ENCODE results near the gene STPG2. TPM values are rescaled to one million over a fixed set of nuclear protein-coding genes. Genes with fewer than 3 reads are reported as not detected.

Gene STPG2
- total and polyA plus RNA-seq, 2 of the 4 experiments (the other 2 are of a cell fraction): not detected

DNA sequence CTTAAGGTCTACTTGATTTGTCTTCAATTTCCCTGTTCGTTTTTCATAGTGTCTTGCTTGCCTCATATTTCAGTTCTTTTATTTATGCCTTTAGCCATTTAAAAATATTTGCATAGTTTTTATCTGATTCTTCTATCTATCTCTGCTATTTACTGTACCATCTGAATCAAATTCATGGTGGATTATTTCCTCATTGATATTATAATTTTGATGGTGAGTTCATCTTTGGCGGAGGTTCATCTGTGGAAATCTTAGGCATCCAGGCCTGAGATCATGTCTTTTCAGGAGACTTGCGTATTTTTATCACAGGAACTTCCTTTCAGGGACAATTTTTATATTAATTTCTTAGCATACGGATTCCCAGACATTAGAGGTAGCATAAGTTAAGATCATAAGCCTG, 275.2 kb downstream of the STPG2 start:
- CTCF ChIA-PET: no interaction called here
- H2BK20ac ChIP-seq (ENCODE audit: low read depth, low read length): no peak overlapping the region
- no TSS peak for BruUV-seq (replicated peaks)

More for the DNA sequence above, 275.2 kb downstream of the STPG2 start:
- H3K4me2 ChIP-seq (ENCODE audit: low read depth, low read length): no peak overlapping the region
- no peak overlapping the region for H3K27ac ChIP-seq (ENCODE audit: insufficient read depth, low read length)
- H3K18ac ChIP-seq (ENCODE audit: low read depth, low read length): no peak overlapping the region
- H2AFZ ChIP-seq (replicated peaks; ENCODE audit: low read length, poor library complexity): no peak overlapping the region
- H2AK5ac ChIP-seq (ENCODE audit: low read depth, low read length): no peak overlapping the region
- no peaks in the 10 kb centered on the region for H3K36me3 ChIP-seq (ENCODE audit: control insufficient read depth, insufficient read depth, low read length)
- POLR2A ChIA-PET (ENCODE audit: unreplicated experiment): no interaction called here
- H4K5ac ChIP-seq (ENCODE audit: low read depth, low read length): no peak overlapping the region
- no peak overlapping the region for H2BK5ac ChIP-seq (ENCODE audit: low read depth, low read length, poor library complexity, severe bottlenecking)
- no peak overlapping the region for H3K14ac ChIP-seq (replicated peaks; ENCODE audit: low read depth, low read length)
- dilution Hi-C loops (cut with HindIII; ENCODE audit: low sequenced_read_pairs, unreplicated experiment) (no loop called here), in situ Hi-C loops (cut with MboI; ENCODE audit: low sequenced_read_pairs) (no loop called here), intact Hi-C loops (cut with micrococcal nuclease) (no loop called here)
- WGBS, 2 experiments (ENCODE audit: extremely low coverage in 2 of 2, insufficient read length in 1 of 2): no CpG with 5 or more reads among the region's 4 CpGs
- no peaks in the 10 kb centered on the region for H3K79me1 ChIP-seq (ENCODE audit: low read depth in 1 of 2, low read length in 2 of 2)
- H3K9me3 ChIP-seq (ENCODE audit: control insufficient read depth, insufficient read depth, low read length): 0 out of 2 replicates have a peak, but pooled peaks cover 2% of the 10 kb centered on the region
- no peak overlapping the region for H2AK9ac ChIP-seq (replicated peaks; ENCODE audit: low read depth, low read length, poor library complexity)
- no peaks in the 10 kb centered on the region for H3K9me1 ChIP-seq (ENCODE audit: insufficient read depth, low read length)
- no peaks in the 10 kb centered on the region for H3K27me3 ChIP-seq (ENCODE audit: control insufficient read depth, insufficient read depth, low read length)
- ATAC-seq (ENCODE audit: low read depth) (no peak), DNase-seq (no peak)
- H4K91ac ChIP-seq (ENCODE audit: insufficient read depth, low read depth, low read length): no peak overlapping the region
- no peak overlapping the region for H3K4me3 ChIP-seq (ENCODE audit: insufficient read depth, low read depth, low read length)
- no peak overlapping the region for H4K8ac ChIP-seq (ENCODE audit: low read depth in 2 of 2, low read length in 2 of 2)
- H3K4me1 ChIP-seq (ENCODE audit: control insufficient read depth, insufficient read depth, low read length): no peaks in the 10 kb centered on the region
- no peak overlapping the region for H3K56ac ChIP-seq (ENCODE audit: extremely low read depth, insufficient read depth, low read length)
- no peak overlapping the region for H3K9ac ChIP-seq (ENCODE audit: low read depth, low read length)
- no peak overlapping the region for H2BK120ac ChIP-seq (ENCODE audit: low read depth, low read length)
- no peak overlapping the region for H3K23ac ChIP-seq (ENCODE audit: low read depth, low read length)
- TF ChIP-seq CTCF (conservative IDR thresholded peaks at IDR 0.05; ENCODE audit: low read depth, low read length) (no peak), RAD21 (IDR thresholded peaks at IDR 0.05; ENCODE audit: low read length) (no peak), MAFK (IDR thresholded peaks at IDR 0.05; ENCODE audit: low read depth, low read length) (no peak), POLR2A (IDR thresholded peaks at IDR 0.05; ENCODE audit: low read depth, low read length) (no peak), CHD1 (IDR thresholded peaks at IDR 0.05; ENCODE audit: low read depth, low read length) (no peak), NFE2L2 (IDR thresholded peaks at IDR 0.05; ENCODE audit: low read depth, low read length) (no peak), BHLHE40 (IDR thresholded peaks at IDR 0.05; ENCODE audit: low read depth, low read length) (no peak), MAZ (IDR thresholded peaks at IDR 0.05; ENCODE audit: borderline replicate concordance, low read depth, low read length) (no peak)
- TF ChIP-seq, protein P1, sequence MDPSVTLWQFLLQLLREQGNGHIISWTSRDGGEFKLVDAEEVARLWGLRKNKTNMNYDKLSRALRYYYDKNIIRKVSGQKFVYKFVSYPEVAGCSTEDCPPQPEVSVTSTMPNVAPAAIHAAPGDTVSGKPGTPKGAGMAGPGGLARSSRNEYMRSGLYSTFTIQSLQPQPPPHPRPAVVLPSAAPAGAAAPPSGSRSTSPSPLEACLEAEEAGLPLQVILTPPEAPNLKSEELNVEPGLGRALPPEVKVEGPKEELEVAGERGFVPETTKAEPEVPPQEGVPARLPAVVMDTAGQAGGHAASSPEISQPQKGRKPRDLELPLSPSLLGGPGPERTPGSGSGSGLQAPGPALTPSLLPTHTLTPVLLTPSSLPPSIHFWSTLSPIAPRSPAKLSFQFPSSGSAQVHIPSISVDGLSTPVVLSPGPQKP (IDR thresholded peaks at IDR 0.05; ENCODE audit: borderline replicate concordance, low read depth, low read length): no peak
- no peaks in the 10 kb centered on the region for H4K20me1 ChIP-seq (ENCODE audit: insufficient read depth, low read length)
- no peak overlapping the region for H3K4ac ChIP-seq (ENCODE audit: low read depth, low read length)
- H2BK15ac ChIP-seq (ENCODE audit: low read depth, low read length): no peak overlapping the region
